GM23248 (cell line): ENCODE results near the gene SRRT.

Source experiments
- EZH2 ChIP-seq: fragments of 200-600 bp; sonication (generic); IDR thresholded peaks from 2 replicates; pipeline ENCODE4 v1.6.1; 2018; ENCODE audit warnings: antibody characterized with exemption, mild to moderate bottlenecking; ENCODE audit not compliant: insufficient read depth, poor library complexity, severe bottlenecking
- EZH2phosphoT487 ChIP-seq: fragments of 200-600 bp; sonication (generic); IDR thresholded peaks from 2 replicates; pipeline ENCODE4 v1.6.1; 2018; ENCODE audit warnings: antibody characterized with exemption, moderate library complexity, mild to moderate bottlenecking, low read depth; ENCODE audit not compliant: insufficient read depth

- TF ChIP-seq EZH2 (no peak), EZH2phosphoT487 (no peak)
Measured at GRCh38 chr7:100929808-100930174, 54.9 kb downstream of the SRRT start.
